Stimulated activated CD8-positive, alpha-beta memory T cell treated with anti-CD3 and anti-CD28 coated beads, Interleukin-7, amount 100 ng/mL, for 48 hours (primary cell): ENCODE results near the gene LCE2C.

Experiments
- DNase-seq, 2 donors: peaks; one replicate each; pipeline ENCODE4 v3.0.0-alpha.2; 2020; ENCODE audit warnings: low read depth in 1 of 2; ENCODE audit errors: extremely low read depth in 1 of 2

LCE2C gene

GRCh38 chr1:152718238-152718637 is 43.2 kb downstream of the LCE2C start:
- DNase-seq: no peak

GRCh38 chr1:152725261-152725660 is 50.2 kb downstream of the LCE2C start:
- no peak for DNase-seq
